Measurements from ENCODE around the gene COL16A1. TPM values are rescaled to one million over a fixed set of nuclear protein-coding genes. Genes with fewer than 3 reads are reported as not detected.

The COL16A1 gene
- total RNA-seq, 1 donor from 2014 or later = 0.33 TPM

GRCh38 chr1:31688233-31688918 is 15.4 kb downstream of the COL16A1 start:
- DNase-seq (ENCODE audit: low read depth, low spot score) = no peak

- no peak for DNase-seq (ENCODE audit: low read depth, low spot score)
These were observed 16.2 kb downstream of the COL16A1 start for GRCh38 chr1:31687601-31688000.

GRCh38 chr1:31685795-31686194 is 18.0 kb downstream of the COL16A1 start:
- no peak for DNase-seq (ENCODE audit: low read depth, low spot score)

- DNase-seq (ENCODE audit: low read depth, low spot score) = no peak
These were observed 19.8 kb downstream of the COL16A1 start for GRCh38 chr1:31683997-31684396.

GRCh38 chr1:31681415-31681814 is 22.4 kb downstream of the COL16A1 start:
- no peak for DNase-seq (ENCODE audit: low read depth, low spot score)

GRCh38 chr1:31679676-31680230 is 24.1 kb downstream of the COL16A1 start:
- DNase-seq (ENCODE audit: low read depth, low spot score) = no peak

GRCh38 chr1:31679091-31679490 is 24.7 kb downstream of the COL16A1 start:
- no peak for DNase-seq (ENCODE audit: low read depth, low spot score)

- no peak for DNase-seq (ENCODE audit: low read depth, low spot score)
These were observed 25.1 kb downstream of the COL16A1 start for GRCh38 chr1:31678681-31679080.

- no peak for DNase-seq (ENCODE audit: low read depth, low spot score)
These were observed 25.9 kb downstream of the COL16A1 start for GRCh38 chr1:31677949-31678348.

- DNase-seq (ENCODE audit: low read depth, low spot score) = no peak
These were observed 26.4 kb downstream of the COL16A1 start for GRCh38 chr1:31677401-31677800.

- DNase-seq (ENCODE audit: low read depth, low spot score) = no peak
These were observed 28.1 kb downstream of the COL16A1 start for GRCh38 chr1:31675756-31676155.

GRCh38 chr1:31675161-31675560 is 28.7 kb downstream of the COL16A1 start:
- DNase-seq (ENCODE audit: low read depth, low spot score) = no peak

- no peak for DNase-seq (ENCODE audit: low read depth, low spot score)
These were observed 29.2 kb downstream of the COL16A1 start for GRCh38 chr1:31674626-31675025.

GRCh38 chr1:31673433-31673832 is 30.4 kb downstream of the COL16A1 start:
- DNase-seq (ENCODE audit: low read depth, low spot score) = no peak

GRCh38 chr1:31672986-31673385 is 30.8 kb downstream of the COL16A1 start:
- DNase-seq (ENCODE audit: low read depth, low spot score) = no peak

- DNase-seq (ENCODE audit: low read depth, low spot score) = no peak
These were observed 32.1 kb downstream of the COL16A1 start for GRCh38 chr1:31671561-31672201.

GRCh38 chr1:31671147-31671546 is 32.7 kb downstream of the COL16A1 start:
- DNase-seq (ENCODE audit: low read depth, low spot score) = no peak

GRCh38 chr1:31670593-31670964 is 33.2 kb downstream of the COL16A1 start:
- DNase-seq (ENCODE audit: low read depth, low spot score) = no peak

- peak; percentile 17 for DNase-seq (ENCODE audit: low read depth, low spot score)
These were observed 33.8 kb downstream of the COL16A1 start for GRCh38 chr1:31669786-31670592.

GRCh38 chr1:31669433-31669785 is 34.4 kb downstream of the COL16A1 start:
- no peak for DNase-seq (ENCODE audit: low read depth, low spot score)

- DNase-seq (ENCODE audit: low read depth, low spot score) = no peak
These were observed 35.4 kb downstream of the COL16A1 start for GRCh38 chr1:31668303-31668883.
